Measurements from ENCODE around the gene CHST13. TPM values are rescaled to one million over a fixed set of nuclear protein-coding genes. Genes with fewer than 3 reads are reported as not detected.

Gene CHST13
- total and polyA plus RNA-seq, 11 donors = 0.07 to 2.3 (median 0.37) TPM; not detected in 1

- TF ChIP-seq POLR2A (IDR thresholded peaks at IDR 0.05) (no peak), CTCF (IDR thresholded peaks at IDR 0.05) (peak in 8 of 12 donors; percentile 22 to 46 (median 33))
- H3K4me3 ChIP-seq = no peak overlapping the region
- H3K36me3 ChIP-seq = no peaks in the 10 kb centered on the region
- ATAC-seq (peak; percentile 69 to 89 (median 70)), DNase-seq (peak; percentile 46 to 66 (median 50))
- peak overlapping the region in 8 of 12 donors; percentile 45 to 78 (median 57) for H3K27ac ChIP-seq
- no peaks in the 10 kb centered on the region for H3K9me3 ChIP-seq
- WGBS, 4 donors = 32 to 48% (median 44%) methylated on average over 11 to 14 of the region's 14 CpGs
- intact Hi-C loops (cut with DNase I) = loop anchor here in 6 of 10 donors (5.0 to 10.0 kb wide), 4 partner anchors 38 to 1016 kb away; partner anchors contain the start of gene TXNRD3 (in 1 of the 6)
- H3K4me1 ChIP-seq = peaks cover 0 to 44% (median 5%) of the 10 kb centered on the region in 12 donors
- peaks cover 0 to 11% (median 3%) of the 10 kb centered on the region in 9 donors for H3K27me3 ChIP-seq
Observed at GRCh38 chr3:126528800-126529541, 5.0 kb downstream of the CHST13 start.

GRCh38 chr3:126529585-126530170, 5.7 kb downstream of the CHST13 start:
- WGBS, 4 donors = 49 to 62% (median 54%) methylated on average over 6 to 7 of the region's 7 CpGs
- ATAC-seq (no peak), DNase-seq (peak in 3 of 5 donors; percentile 8 to 48 (median 23))

GRCh38 chr3:126530171-126531050, 6.5 kb downstream of the CHST13 start:
- no peak overlapping the region for H3K4me3 ChIP-seq
- TF ChIP-seq POLR2A (IDR thresholded peaks at IDR 0.05) (no peak), CTCF (IDR thresholded peaks at IDR 0.05) (no peak)
- peak in 3 of 5 donors; percentile 64 to 80 (median 65) for DNase-seq
- no peaks in the 10 kb centered on the region for H3K9me3 ChIP-seq
- ATAC-seq = peak in 3 of 4 donors; percentile 53 to 61 (median 54)
- no peaks in the 10 kb centered on the region for H3K36me3 ChIP-seq
- H3K4me1 ChIP-seq = peaks cover 0 to 38% (median 5%) of the 10 kb centered on the region in 12 donors
- peak overlapping the region in 5 of 12 donors; percentile 45 to 78 (median 58) for H3K27ac ChIP-seq
- peaks cover 0 to 3% (median 0%) of the 10 kb centered on the region in 9 donors for H3K27me3 ChIP-seq
- WGBS, 4 donors = 62 to 81% (median 72%) methylated on average over 13 to 18 of the region's 18 CpGs
- intact Hi-C loops (cut with DNase I) = no loop called here

More at GRCh38 chr3:126529585-126530170, 5.7 kb downstream of the CHST13 start:
- peak overlapping the region in 7 of 12 donors; percentile 45 to 78 (median 58) for H3K27ac ChIP-seq
- peaks cover 0 to 5% (median 0%) of the 10 kb centered on the region in 9 donors for H3K27me3 ChIP-seq
- peaks cover 0 to 40% (median 5%) of the 10 kb centered on the region in 12 donors for H3K4me1 ChIP-seq
- TF ChIP-seq CTCF (IDR thresholded peaks at IDR 0.05) (no peak), POLR2A (IDR thresholded peaks at IDR 0.05) (no peak)
- H3K4me3 ChIP-seq = no peak overlapping the region
- intact Hi-C loops (cut with DNase I) = loop anchor here in 6 of 10 donors (5.0 to 10.0 kb wide), 4 partner anchors 38 to 1015 kb away; partner anchors contain the start of gene TXNRD3 (in 1 of the 6)
- no peaks in the 10 kb centered on the region for H3K36me3 ChIP-seq
- H3K9me3 ChIP-seq = no peaks in the 10 kb centered on the region
